GM19463 (cell line): Measurements from ENCODE around the gene CAMK1D.

Source experiments
- ATAC-seq: cut with Tn5 transposase; IDR thresholded peaks from one replicate; pipeline ENCODE4 v1.9.1; 2021; ENCODE audit warnings: mild to moderate bottlenecking, moderate library complexity; ENCODE audit not compliant: unreplicated experiment

Gene CAMK1D

DNA sequence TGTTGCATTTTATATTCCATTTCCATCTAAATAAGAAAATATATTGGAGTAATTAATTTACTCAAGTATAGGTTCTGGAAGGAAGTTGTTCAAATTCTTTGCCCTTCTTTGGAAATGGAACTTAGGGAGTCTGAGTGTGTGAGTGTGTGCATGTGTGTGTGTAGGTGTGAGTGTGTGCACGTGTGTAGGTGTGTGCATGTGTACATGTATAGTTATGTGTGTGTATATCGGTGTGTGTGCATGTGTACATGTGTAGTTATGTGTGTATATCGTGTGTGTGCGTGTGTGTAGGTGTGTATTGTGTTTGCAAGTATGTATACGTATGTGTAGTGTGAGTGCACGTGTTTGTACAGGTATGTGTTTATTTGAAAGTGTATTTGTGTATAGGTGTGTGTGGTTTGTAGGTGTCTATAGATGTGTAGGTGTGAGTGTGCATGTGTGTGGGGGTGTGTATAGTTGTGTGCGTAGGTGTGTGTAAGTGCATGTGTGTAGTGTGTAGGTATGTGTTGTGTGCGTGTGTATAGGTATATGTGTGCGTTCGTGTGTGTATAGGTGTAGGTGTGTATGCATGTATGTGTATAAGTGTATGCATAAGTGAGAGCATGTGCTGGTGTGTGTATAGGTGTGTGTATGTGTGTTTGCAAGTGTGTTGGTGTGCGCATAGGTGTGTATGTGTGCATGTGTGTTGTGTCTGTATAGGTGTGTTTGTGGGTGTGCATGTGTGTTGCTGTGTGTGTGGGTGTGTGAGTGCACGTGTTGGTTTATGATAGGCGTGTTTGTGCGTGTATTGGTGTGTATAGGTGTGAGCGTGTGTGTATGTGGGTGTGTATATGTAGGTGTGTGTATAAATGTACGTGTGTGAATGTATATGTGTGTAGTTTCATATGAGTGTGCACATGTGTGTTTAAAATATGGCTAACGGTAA lies 266.2 kb downstream of the CAMK1D start:
- ATAC-seq: no peak

DNA sequence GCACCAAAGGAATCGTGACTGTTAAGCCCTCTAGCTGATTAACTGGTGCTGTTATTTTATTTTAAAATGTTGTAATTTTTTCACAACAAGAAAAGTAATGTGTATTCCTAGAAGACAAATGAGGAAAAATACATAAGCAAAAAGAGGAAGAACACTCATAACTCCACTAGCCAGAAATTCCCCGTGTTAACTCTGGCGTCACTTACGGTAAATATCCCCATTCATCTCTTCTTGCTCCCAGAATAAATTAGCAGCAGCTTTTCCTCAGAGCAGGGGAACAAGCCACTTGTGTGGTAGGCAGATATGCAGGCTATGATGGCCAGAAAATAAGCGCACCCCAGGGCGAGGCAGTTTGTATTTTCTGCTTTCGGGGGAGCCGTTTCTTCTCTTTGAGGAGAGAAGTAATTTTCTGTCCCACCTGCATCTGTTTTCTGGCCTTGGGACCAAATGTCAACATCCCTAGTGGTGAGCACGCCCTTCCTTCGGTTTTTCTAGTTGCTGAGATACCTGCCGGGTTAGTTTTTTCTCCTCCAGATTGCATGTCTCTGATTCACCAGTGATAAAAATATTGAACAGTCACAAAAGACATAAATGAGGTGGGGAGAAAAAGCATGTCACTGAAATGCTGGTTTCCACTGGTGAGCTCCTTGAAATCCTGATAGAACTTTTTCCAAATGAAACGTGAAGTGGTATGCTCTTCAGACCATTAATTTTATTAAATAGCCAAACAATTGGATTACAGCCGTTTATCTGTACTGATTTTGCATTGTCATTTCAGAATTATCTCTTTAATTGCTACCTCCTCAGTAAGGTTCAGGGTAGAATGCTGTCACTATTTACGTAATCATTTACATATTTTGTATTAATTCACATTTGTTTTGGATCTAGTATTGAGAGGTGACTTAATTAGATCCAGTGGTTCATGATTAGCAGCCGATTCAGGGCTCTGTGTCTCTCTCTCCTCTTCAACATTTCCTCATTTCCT lies 268.1 kb downstream of the CAMK1D start:
- no peak for ATAC-seq

DNA sequence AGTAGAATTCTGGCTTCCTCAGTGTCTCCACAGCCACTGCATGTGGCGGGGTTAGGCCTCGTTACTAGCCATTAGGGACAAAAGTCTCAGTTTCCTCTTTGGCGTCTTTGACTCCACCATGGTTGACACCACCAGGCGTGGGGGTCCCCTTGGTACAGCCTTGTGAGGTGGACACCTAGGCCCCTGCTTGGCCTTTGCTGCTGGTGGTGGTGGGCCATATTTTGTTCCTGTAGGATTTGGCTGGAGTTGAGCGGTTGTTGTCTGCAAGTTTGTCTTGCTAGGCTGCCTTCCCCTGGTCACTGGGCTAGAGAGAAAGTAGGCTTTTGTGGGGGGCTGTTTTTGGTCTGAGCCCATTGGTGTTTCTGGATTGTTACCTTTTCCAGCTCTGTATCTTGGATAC lies 272.7 kb downstream of the CAMK1D start:
- no peak for ATAC-seq

DNA sequence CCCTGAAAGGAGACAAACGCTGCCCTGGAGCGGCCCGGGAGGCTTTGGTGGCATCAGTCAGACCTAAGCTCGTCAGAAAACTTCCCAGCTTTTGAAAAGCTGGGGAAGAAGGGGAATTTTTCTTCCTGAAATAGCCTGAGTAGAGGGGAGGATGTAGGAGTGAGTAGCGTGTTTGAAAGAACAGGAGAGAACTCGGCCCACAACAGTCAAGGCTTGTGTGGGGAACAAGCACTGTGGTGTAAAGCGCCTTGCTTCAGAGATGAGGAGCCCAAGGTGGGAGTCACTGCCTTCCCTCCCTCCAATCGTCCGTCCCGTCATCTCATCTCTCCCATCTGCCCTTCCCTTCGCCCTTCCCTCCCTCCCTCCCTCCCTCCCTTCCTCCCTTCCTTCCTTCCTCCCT lies 273.3 kb downstream of the CAMK1D start:
- ATAC-seq: no peak

DNA sequence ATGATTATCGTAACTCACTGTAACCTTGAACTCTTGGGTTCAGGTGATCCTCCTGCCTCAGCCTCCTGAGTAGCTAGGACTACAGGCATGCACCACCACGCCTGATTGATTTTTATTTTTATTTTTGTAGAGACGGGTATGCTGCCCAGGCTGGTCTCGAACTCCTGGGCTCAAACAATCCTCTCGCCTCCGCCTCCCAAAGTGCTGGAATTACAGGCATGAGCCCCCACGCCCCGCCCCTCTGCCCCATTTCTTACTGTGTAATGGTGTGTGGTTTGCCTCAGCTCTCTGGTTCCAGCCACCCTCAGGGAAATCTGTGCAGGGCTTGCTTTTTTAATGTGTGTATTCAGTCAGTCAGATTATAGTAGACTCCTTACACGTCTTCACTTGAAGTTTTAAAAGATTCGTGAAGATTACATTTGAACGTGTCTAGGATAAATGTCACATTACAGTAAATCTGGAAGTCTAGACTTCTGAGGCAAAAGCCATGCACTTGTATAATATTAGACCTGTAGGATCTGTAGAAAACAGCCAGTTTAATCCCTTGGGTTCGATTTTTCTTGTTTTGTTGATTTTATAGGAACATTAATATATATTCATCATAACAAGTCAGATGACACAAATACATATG lies 276.2 kb downstream of the CAMK1D start:
- ATAC-seq: no peak

DNA sequence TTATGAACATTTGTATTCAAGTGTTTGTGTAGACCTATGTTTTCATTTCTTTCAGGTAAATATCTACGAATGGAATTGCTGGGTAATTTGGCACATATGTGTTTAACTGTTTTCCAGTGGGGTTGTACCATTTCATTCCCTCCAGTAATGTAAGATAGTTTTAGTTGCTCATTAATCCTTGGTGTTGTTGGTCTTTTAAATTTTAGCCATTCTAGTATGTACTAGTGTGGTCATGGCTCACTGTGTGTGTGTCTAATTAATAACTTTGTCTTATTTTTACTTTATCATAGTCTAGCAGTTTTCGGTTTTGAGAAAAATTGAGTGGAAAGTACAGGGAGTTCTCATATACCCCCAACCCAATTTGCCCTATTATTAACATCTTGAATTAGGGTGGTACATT lies 278.8 kb downstream of the CAMK1D start:
- peak; percentile 46 for ATAC-seq

DNA sequence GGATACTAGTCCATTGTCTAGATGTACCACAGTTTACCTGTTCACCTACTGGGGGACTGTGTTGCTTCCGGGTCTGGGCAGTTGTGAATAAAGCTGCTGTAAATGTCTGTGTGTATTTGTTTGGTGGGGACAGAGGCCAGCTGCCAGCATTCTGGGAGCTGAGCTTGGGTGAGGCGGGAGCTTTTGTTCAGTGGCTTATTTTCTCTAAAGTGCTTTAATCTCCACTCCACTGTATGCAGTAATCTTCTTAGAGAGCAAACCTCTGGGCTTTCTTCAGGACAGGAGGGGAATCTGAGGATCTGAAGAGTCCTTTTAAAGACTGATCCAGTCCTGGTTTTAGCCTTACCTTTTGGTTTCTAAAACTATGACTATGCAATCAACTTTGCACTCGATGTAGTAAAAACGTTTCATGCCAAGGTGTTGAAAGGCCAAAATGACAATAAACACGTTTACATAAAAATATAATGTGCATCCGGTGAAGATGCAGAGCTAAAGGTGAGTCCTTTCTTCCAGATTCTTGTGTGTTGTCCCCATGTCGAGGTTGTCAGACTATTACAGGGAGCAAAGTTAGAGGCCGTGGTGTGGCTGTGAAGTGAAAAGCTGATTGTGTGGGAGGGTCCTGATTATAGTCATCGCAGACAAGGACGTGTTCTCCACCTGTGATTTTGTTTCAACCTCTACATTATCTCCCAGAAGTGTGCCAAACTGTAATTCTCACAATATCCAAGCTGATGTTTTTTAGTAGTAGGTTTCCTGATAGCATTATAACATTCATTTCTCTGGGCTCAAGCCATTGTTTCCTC lies 279.8 kb downstream of the CAMK1D start:
- ATAC-seq: no peak

DNA sequence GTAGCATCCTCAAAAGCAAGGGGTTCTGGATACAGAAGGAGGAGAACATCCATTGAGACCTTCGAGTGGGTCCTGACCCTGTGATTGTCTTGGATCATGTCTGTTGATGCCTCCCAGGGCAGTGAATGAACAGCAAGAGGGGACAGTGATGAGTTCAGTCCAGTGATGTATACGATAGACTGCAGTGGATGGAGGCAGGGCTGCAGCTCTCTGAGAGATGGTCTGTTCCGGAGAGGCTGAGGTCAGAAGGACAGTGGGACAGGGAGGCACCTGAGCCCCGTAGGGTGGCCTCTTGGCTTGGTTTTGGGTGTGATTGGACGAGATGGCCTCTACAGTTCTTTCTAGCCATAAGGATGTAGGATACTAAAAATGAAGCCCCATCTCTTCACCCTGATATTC lies 280.4 kb downstream of the CAMK1D start:
- ATAC-seq: no peak

DNA sequence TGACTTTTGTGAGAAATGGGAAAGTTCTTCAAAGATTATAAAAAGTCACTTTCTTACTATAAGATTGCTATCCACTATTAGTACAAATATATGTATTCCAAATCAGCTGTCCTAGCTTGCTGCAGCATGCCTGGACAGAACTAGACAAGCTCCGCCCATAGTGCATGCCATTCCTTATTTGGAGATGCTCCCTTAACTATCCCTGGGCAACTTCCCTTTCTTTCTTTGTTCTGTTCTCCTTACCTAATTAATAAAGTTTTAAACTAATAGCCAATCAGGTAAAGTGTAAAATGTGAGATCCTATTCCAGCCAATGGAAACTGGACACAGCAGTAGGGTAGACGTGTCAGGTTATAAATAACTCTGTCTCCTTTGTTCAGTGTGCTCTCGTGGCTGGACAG lies 281.9 kb downstream of the CAMK1D start:
- ATAC-seq: no peak

DNA sequence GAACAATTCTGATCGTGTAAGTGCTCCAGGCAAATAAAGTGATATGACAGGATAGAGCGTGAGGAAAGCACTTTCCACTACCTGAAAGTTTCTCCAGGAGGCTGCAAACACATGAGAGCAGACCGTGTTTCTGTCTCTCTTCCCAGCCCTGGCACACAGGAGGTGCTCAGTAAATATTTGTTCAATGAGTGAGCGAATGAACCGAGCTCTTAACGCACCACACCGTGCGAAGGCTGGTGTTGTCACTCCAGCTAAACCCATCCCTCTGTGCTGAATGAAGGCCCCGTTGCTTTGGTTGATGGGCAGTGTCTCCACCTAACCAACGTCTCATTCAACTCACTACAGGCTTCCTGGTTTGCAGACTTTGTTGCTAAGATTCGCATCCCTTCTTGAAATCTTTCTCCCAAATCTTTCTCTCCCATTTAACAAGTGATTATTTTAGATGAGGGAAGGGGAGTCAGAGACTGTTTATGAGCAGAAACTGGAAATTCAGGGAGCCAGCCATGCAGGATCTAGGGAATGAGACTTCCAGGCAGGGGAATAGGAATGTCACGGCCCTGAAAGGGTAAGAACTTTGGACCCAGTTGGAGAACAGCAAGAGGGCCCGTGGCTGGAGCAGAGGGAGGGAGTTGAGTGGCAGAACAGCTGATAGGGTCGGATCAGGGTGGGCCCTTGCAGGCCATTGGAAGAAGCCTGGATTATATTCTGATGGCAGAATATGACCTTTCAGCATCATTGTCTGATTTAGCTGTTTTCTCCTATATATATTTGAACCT lies 282.6 kb downstream of the CAMK1D start:
- no peak for ATAC-seq

DNA sequence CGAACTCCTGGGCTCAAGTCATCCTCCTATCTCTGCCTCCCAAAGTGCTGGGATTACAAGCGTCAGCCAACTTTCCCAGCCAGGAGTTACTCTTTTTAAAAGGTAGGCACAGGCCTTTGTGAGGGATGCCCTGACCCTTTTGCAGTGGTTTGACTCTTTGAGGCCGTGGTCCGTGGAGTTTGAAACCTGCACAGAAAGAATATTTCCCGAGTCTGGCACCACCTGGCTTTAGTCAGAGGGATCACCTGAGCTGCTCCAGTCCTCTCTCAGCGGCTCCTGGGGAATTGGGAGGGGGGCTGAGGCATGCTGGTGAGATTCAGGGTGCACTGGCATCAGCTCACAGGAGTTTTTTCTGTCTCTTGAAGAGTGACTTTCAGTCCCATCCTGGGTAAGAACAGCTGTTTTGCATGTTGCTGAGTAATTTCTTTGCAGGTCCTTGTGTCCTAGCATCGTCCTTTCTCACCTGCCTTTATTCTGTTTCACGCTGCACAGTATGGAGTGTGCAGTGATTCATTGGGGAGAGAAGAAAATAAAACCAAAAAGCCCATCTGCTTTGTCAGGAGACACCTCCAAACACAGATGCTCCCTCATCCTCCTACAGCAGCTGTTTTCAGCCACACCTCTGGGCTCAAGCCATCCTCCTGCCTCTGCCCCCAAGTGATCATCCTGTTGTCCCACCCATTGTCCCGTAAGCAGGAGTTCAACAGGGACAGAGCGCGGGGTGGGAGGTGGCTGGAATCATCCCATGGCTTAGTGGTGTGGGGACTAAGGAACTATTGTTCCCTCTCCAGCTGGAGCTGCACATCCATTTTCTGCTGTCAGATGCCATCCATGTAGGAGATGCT lies 284.7 kb downstream of the CAMK1D start:
- ATAC-seq: no peak

DNA sequence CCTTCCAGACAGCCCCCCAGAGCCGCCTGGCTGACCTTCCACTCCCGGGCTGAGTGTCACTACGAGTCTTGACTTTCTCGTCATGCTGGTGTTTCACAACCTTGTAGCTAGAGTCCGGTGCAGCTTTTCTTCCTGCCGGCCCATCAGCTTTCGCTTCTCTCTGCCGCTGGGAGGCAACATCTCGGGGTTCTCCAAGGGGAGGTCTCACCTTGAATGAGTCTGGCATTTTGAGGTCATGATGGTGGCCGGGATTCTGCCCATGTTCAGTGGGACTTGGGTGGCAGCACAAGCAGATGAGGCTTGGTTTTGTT lies 285.2 kb downstream of the CAMK1D start:
- no peak for ATAC-seq

DNA sequence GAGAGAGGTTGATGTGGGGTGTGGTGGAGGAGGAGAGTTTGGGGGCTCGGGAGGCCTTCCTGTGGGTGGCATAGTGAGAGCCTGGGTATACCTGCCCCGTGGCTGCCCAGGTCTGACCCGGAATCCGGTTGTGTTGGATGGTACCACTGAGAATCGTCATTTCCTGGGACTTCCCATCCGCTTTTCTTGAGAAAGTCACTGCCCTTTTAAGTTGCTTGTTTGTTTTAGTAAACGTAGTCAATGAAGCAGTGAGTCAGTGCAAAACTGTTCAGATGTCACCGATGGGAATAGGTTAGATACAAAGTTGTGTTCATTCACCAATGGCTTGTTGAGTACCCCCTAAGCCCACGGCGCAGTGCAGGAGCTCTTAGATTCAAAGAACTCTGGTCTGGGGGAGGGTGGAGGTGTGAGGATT lies 285.8 kb downstream of the CAMK1D start:
- no peak for ATAC-seq

DNA sequence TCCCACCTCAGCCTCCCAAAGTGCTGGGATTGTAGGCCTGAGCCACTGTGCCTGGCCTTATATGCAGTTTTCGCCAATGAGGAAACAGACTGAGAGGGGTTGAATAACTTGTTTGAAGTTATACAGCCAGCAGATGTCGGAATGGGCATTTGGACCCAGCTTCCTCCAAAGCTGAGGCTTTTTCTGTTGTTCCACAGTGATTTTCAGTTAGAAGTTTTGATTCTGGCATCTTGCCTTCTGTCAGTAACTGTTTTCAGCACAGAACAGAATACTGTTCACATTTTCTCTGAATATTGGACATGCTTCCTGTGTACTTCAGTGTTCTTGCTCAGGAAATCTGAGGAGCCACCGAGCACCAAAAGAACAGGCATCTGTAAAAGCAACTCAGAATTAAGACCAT lies 287.2 kb downstream of the CAMK1D start:
- ATAC-seq: no peak

DNA sequence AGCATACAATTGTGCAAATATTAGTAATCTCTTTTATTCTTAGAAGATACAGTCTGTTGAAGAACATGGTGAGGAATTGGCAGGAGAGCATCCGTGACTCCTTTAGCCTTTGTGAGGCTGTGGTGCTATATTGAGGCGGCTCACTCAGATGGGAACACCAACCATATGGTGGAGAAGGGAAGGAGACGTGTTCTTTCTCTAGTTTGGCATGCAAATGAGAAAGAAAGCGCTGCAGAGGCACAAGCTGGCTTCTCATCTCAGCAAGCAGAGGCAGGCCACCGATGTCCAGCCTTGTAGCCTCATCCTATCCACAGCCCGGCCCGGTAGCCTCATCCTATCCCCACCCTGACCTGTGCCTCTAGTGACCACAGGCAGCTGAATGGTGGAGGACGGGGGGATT lies 288.3 kb downstream of the CAMK1D start:
- no peak for ATAC-seq

DNA sequence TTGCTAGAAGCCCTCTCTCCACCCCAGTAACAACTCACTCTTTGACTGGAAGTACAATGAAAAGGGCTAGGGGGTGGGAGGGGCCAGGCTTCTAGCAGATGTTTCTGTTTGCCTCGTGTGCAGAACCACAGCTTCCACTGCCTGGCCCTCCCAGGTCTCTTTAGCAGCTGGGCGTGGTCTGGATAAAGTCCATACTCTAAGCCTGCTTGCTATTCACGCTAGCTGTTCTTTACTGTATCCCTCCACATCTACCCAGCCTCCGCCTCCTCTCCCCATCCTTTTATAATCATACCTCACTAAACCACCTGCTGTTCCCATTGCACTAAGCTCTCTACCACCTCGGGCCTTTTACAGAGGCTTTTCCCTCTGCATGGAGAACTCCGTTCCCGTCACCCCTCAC lies 288.8 kb downstream of the CAMK1D start:
- peak; percentile 50 for ATAC-seq

DNA sequence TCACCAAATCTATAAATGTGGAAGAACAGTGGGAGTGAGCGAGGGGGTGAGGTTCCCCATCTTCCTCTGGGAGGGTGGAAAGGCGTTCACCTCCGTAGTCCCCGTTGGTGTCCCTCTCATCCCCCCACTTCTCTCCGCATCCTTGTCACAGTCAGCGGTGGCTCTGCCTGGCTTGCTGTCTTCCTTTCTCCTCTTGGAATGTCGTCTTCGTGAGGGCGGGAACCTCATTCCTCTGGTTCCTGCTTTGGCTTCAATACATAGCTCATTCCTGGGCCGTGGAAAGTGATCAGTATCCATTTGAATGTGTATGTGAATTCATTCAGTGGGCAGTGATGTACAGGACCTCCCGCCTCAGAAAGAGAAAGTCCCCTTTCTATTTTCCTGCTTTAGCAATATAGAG lies 289.4 kb downstream of the CAMK1D start:
- no peak for ATAC-seq

DNA sequence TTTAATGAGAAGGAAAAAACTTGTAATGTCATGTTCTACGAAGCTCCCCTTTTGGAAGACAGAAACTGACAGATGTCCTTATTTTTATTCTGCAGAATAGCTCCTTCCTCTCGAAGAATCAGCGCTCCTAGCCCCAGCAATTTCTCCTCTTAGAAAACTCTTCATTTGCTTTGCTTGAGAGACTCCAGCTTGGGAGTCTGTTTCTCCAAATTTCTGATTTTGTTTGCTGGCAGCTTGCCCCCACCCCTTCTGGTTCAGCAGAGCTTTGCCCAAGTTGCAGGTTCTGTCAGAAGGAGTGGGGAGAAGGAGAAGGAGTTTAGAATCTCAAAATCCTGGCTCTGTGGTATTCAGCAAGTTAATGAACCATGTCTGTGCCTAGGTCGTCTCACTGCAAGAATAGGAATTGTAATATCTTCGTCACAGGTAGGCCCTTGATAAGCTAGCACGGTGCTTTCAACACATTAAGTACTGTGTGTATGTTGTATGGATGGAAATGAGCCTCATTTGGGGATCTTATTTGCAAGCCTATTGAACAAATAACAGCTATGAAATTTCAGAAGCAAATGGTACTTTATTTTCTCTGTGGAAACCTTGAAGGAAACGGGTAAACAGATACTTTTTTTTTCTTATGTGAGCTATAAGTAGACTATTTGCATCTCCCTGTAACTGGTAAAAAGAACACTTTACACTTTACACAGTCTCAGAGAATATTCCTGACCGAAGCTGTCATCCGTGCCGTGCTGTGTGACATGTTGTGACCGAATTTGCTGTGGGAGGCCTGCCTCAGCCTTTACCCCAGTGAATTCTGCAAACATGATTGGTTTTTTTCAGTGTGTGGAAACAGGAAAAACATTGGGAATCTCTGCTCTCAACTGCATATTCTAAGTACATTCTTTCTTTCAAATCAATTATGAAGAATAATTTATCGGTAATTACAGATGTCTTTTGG lies 290.9 kb downstream of the CAMK1D start:
- no peak for ATAC-seq
